Sigmoid colon (tissue), 4 donors: ENCODE measurements around the gene MDFI.

ENCODE experiments used
- CTCF ChIP-seq, 4 experiments: fragments of 450-650 bp in 3 of 4; fragments of 200-600 bp in 1 of 4; IDR thresholded peaks; one replicate each; pipeline ENCODE4 v1.5.1; 2016 to 2019; ENCODE audit warnings: antibody characterized with exemption in 4 of 4, mild to moderate bottlenecking in 3 of 4, moderate library complexity in 2 of 4
- EP300 ChIP-seq, 4 donors: sonication (generic); formaldehyde crosslinking; IDR thresholded peaks; one replicate each; pipeline ENCODE4 v1.6.1; 2017; ENCODE audit warnings: antibody characterized with exemption in 4 of 4
- POLR2A ChIP-seq, 2 donors: fragments of 450-650 bp; IDR thresholded peaks; one replicate each; pipeline ENCODE4 v1.6.1; 2016; ENCODE audit warnings: antibody characterized with exemption in 2 of 2, mild to moderate bottlenecking in 2 of 2, moderate library complexity in 2 of 2
- POLR2AphosphoS5 ChIP-seq, 4 donors: sonication (generic); formaldehyde crosslinking; IDR thresholded peaks; one replicate each; pipeline ENCODE4 v1.6.1; 2017; ENCODE audit warnings: antibody characterized with exemption in 4 of 4

GRCh38 chr6:41636833-41637193 lies 1.5 kb upstream of the MDFI start:
- TF ChIP-seq POLR2AphosphoS5 (IDR thresholded peaks at IDR 0.05) (no peak), CTCF (IDR thresholded peaks at IDR 0.05) (no peak), POLR2A (IDR thresholded peaks at IDR 0.05) (no peak), EP300 (IDR thresholded peaks at IDR 0.05) (no peak)
